B cell (primary cell): Measurements from ENCODE around the gene VPS13A.

ENCODE experiments used
- CTCF ChIP-seq: fragments of 200-600 bp; IDR thresholded peaks from one replicate; pipeline ENCODE4 v1.8.0; 2022; ENCODE audit warnings: antibody characterized with exemption, mild to moderate bottlenecking
- EZH2 ChIP-seq: IDR thresholded peaks from 2 replicates; pipeline ENCODE4 v1.6.1; 2012; ENCODE audit warnings: borderline replicate concordance, low read depth, mild to moderate bottlenecking, moderate library complexity, low read length; ENCODE audit not compliant: insufficient read depth, poor library complexity, severe bottlenecking

GRCh38 chr9:77432053-77432452, 254.7 kb downstream of the VPS13A start:
- TF ChIP-seq CTCF = no peak
- TF ChIP-seq EZH2 = no peak
